Measurements from ENCODE around the gene FAM13C.

DNA sequence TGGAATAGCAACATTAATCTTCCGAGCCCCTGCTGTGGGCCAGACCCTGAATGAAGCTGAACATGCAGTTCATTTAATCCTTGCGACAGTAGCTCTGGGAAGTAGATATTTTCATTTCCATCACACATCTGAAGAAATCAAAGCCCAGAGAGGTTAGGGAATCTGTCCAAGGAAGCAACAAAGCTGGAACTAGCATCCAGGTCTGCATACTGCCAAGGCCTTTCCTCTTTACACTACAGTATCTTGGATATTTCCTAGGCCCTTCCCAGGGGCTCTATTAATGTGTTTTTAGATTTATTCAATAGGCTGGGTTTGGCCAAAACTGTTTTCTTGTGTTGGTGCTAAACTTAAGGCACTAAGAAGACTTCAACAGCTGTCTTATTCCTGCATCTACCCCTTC, 48.1 kb downstream of the FAM13C start:
- no peak for TF ChIP-seq CTCF (IDR thresholded peaks at IDR 0.05 in 8 of 11, conservative IDR thresholded peaks at IDR 0.05 in 3 of 11)
- TF ChIP-seq POLR2A (IDR thresholded peaks at IDR 0.05) = no peak

Measured in spleen (tissue), 7 donors.